ENCODE results near the gene CNTN5.

Gene CNTN5

DNA sequence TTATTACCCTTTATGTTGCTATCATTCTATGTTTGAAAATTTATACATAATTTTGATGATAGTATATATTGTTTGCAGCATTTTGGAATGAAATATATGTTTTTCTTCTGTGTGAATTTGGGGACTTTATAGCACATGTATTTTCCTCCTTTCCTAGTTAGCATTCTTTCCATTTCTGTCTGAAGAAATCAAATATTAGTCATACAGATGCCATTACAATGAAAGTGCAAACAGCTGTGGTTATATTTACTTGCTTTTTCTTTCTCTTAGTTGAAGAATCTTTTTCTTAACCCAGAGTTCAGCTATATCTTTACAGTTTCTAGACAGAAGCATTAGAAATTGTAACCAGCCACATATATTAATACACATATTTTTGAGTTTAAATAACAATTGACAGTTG lies 913.3 kb downstream of the CNTN5 start:
- no peak overlapping the region for H3K9ac ChIP-seq
- no peak overlapping the region for H3K27ac ChIP-seq
- no peak for TF ChIP-seq Cebpa-rat (IDR thresholded peaks at IDR 0.05)
- no peaks in the 10 kb centered on the region for H3K4me1 ChIP-seq
- no peaks in the 10 kb centered on the region for H4K20me1 ChIP-seq
- H3K9me3 ChIP-seq (replicated peaks in 1 of 11) = peaks cover 0 to 13% (median 3%) of the 10 kb centered on the region in 11 experiments; a peak in 8 of 22 replicates
- no peaks in the 10 kb centered on the region for H3K36me3 ChIP-seq
- no peaks in the 10 kb centered on the region for H3K27me3 ChIP-seq
- H3K4me2 ChIP-seq = no peak overlapping the region
- no peak overlapping the region for H3K4me3 ChIP-seq

DNA sequence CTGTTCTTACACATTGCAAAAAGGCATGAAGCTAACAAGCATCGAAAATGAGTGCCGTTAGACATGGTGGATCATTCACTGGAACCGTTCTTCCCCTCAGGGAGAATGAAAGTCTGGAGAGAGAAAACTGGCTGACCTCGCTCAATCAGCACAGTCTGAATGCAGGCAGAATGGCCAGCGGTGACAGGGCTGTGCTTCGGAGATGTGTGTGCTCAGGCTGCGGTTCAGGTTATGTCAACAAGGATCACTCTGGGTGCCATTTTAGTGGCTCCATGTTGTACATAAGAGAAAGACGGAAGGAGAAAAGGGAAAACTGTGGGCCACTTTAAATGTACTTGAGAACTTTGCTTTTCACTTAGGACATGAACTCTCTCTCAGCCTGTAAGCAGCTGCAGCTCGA lies 916.6 kb downstream of the CNTN5 start:
- Histone ChIP-seq H3K36me3 (no peaks in the 10 kb centered on the region), H3K4me2 (no peak overlapping the region), H3K9me3 (replicated peaks in 1 of 11) (no peaks in the 10 kb centered on the region), H3K27ac (no peak overlapping the region), H3K4me3 (no peak overlapping the region), H3K27me3 (no peaks in the 10 kb centered on the region), H4K20me1 (no peaks in the 10 kb centered on the region), H3K9ac (no peak overlapping the region), H3K4me1 (no peaks in the 10 kb centered on the region)
- TF ChIP-seq Cebpa-rat (IDR thresholded peaks at IDR 0.05) = no peak

DNA sequence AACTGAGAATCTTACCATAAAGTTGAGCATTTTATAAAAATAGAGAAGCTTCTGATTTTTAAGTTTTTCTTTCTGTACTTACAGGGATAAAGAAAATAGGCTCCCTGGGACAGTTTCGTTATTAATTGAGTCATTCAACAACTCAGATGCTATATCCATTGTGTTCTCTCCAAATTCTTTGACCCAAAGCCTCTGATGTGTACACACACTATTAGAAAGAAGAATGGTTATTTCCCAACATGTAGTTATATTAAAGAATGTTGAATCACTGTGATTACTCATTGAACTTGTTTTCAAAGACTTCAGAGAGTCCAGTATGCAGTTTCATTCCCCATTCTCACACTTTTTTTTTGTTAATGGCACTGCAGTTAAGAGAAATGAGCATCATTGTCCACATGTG lies 932.1 kb downstream of the CNTN5 start:
- H3K36me3 ChIP-seq = no peaks in the 10 kb centered on the region
- no peaks in the 10 kb centered on the region for H3K27me3 ChIP-seq
- no peaks in the 10 kb centered on the region for H3K9me3 ChIP-seq (replicated peaks in 1 of 11)
- H3K27ac ChIP-seq = no peak overlapping the region
- H3K4me1 ChIP-seq = no peaks in the 10 kb centered on the region
- H3K4me3 ChIP-seq = no peak overlapping the region
- H3K9ac ChIP-seq = no peak overlapping the region
- TF ChIP-seq Cebpa-rat (IDR thresholded peaks at IDR 0.05) = no peak
- H3K4me2 ChIP-seq = no peak overlapping the region
- H4K20me1 ChIP-seq = no peaks in the 10 kb centered on the region

DNA sequence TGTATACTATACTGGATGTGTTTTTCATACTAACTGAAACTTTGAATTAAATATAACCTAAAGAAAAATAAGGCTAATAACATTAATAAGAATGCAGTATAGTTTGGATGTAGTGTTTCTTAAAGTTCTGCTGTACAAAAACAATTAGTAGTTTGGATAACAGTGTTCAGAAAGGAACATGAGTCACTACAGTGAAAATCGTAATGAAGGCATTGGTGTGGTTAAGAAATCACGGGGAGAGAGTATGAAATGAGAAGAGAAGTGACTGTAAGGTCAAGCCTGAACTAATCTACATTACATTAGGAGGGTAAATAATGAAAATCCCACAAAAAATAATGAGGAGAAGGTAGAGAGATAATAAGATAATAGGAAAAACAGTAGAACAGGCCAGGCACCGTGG lies 939.8 kb downstream of the CNTN5 start:
- Histone ChIP-seq H3K27ac (no peak overlapping the region), H3K9me3 (replicated peaks in 1 of 11) (no peaks in the 10 kb centered on the region), H3K4me2 (no peak overlapping the region), H4K20me1 (no peaks in the 10 kb centered on the region), H3K27me3 (no peaks in the 10 kb centered on the region), H3K4me3 (no peak overlapping the region), H3K36me3 (no peaks in the 10 kb centered on the region), H3K4me1 (no peaks in the 10 kb centered on the region), H3K9ac (no peak overlapping the region)
- TF ChIP-seq Cebpa-rat (IDR thresholded peaks at IDR 0.05) = no peak

GRCh38 chr11:99968336-99968735 lies 947.6 kb downstream of the CNTN5 start:
- H3K4me3 ChIP-seq = no peak overlapping the region
- no peak overlapping the region for H3K9ac ChIP-seq
- H3K27ac ChIP-seq = no peak overlapping the region
- no peaks in the 10 kb centered on the region for H3K9me3 ChIP-seq (replicated peaks in 1 of 11)
- H3K4me1 ChIP-seq = no peaks in the 10 kb centered on the region
- H3K27me3 ChIP-seq = no peaks in the 10 kb centered on the region
- no peaks in the 10 kb centered on the region for H4K20me1 ChIP-seq
- no peak for TF ChIP-seq Cebpa-rat (IDR thresholded peaks at IDR 0.05)
- H3K4me2 ChIP-seq = no peak overlapping the region
- H3K36me3 ChIP-seq = no peaks in the 10 kb centered on the region

DNA sequence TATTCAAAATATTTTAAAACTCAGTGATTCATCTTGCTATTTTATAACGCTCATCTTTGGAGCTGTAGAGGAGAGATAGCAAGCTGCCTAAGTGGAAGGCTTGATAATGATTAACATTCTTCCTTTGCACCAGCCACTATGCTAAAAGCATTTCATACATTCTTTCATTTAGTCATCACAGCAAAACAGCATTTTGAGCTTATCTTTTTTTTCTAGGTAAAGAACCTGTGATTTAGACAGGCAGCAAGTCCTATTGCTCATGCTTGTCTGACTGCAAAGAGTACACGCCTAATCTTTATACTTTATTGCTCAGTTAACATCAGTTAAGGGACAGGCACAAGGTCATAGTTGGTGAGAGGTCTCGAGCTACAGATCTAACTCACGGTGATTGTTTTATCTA lies 953.2 kb downstream of the CNTN5 start:
- no peak overlapping the region for H3K4me3 ChIP-seq
- no peak overlapping the region for H3K4me2 ChIP-seq
- no peaks in the 10 kb centered on the region for H3K36me3 ChIP-seq
- H3K9me3 ChIP-seq (replicated peaks in 1 of 11) = peaks cover 0 to 7% (median 0%) of the 10 kb centered on the region in 11 experiments; a peak in 2 of 22 replicates
- H3K27ac ChIP-seq = no peak overlapping the region
- no peaks in the 10 kb centered on the region for H4K20me1 ChIP-seq
- H3K27me3 ChIP-seq = no peaks in the 10 kb centered on the region
- H3K4me1 ChIP-seq = no peaks in the 10 kb centered on the region
- no peak for TF ChIP-seq Cebpa-rat (IDR thresholded peaks at IDR 0.05)
- no peak overlapping the region for H3K9ac ChIP-seq

DNA sequence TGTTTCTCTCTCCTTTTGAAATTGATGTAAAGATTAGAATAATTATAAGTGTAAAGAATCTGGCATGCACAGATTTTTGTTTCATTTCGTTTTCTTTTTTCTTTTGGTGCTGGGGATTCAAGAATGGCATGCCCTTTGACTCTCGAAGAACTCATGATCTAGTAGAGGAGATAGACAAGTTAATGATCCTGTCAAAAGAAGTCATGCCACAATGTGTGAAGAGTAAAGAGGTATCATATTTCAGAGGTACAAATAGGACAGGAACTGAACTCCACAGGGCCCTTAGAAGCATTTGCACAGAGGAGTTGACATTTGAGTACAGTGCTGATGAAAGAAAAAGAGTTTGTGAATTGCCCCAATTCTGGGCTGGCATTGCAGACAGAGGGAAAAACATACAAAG lies 958.3 kb downstream of the CNTN5 start:
- Histone ChIP-seq H3K4me3 (no peak overlapping the region), H3K9me3 (replicated peaks in 1 of 11) (peaks cover 0 to 7% (median 0%) of the 10 kb centered on the region in 11 experiments; a peak in 2 of 22 replicates), H3K36me3 (no peaks in the 10 kb centered on the region), H3K27ac (no peak overlapping the region), H4K20me1 (no peaks in the 10 kb centered on the region), H3K4me1 (no peaks in the 10 kb centered on the region), H3K27me3 (no peaks in the 10 kb centered on the region), H3K9ac (no peak overlapping the region), H3K4me2 (no peak overlapping the region)
- no peak for TF ChIP-seq Cebpa-rat (IDR thresholded peaks at IDR 0.05)

GRCh38 chr11:99987821-99988470 lies 967.2 kb downstream of the CNTN5 start:
- H3K4me2 ChIP-seq = no peak overlapping the region
- no peaks in the 10 kb centered on the region for H3K27me3 ChIP-seq
- H3K27ac ChIP-seq = no peak overlapping the region
- no peak overlapping the region for H3K9ac ChIP-seq
- no peaks in the 10 kb centered on the region for H3K36me3 ChIP-seq
- H3K4me3 ChIP-seq = no peak overlapping the region
- H3K9me3 ChIP-seq (replicated peaks in 1 of 11) = no peaks in the 10 kb centered on the region
- H3K4me1 ChIP-seq = no peaks in the 10 kb centered on the region
- no peak for TF ChIP-seq Cebpa-rat (IDR thresholded peaks at IDR 0.05)
- no peaks in the 10 kb centered on the region for H4K20me1 ChIP-seq

- Histone ChIP-seq H3K9me3 (replicated peaks in 1 of 11) (no peaks in the 10 kb centered on the region), H3K4me1 (no peaks in the 10 kb centered on the region), H3K27ac (no peak overlapping the region), H3K36me3 (no peaks in the 10 kb centered on the region), H3K27me3 (no peaks in the 10 kb centered on the region), H3K4me2 (no peak overlapping the region), H3K4me3 (no peak overlapping the region), H3K9ac (no peak overlapping the region), H4K20me1 (no peaks in the 10 kb centered on the region)
- TF ChIP-seq Cebpa-rat (IDR thresholded peaks at IDR 0.05) = no peak
Observed at GRCh38 chr11:99988471-99988837, 967.7 kb downstream of the CNTN5 start.

DNA sequence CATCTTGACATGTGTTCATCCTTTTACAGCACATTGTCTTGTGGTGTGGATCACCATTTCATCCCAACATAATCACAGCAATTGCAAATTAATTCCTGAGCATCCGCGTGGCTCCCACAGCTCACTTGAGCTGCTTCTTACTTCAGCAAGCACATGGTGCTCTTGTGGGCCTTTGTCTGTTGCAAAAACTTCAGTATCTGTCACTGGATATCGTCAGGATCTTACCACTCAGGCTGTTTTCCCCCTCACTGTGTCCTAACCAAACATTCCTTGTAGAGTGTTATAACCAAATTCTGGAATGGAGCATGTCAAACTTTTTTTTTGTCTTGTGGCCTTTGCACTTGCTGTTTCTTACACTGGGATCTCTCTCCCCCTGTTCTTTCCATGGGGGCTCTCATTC lies 983.2 kb downstream of the CNTN5 start:
- Histone ChIP-seq H3K36me3 (no peaks in the 10 kb centered on the region), H4K20me1 (no peaks in the 10 kb centered on the region), H3K4me3 (no peak overlapping the region), H3K27me3 (no peaks in the 10 kb centered on the region), H3K27ac (no peak overlapping the region), H3K4me1 (no peaks in the 10 kb centered on the region), H3K9me3 (replicated peaks in 1 of 11) (peaks cover 8 to 10% (median 9%) of the 10 kb centered on the region in 11 experiments; a peak in 18 of 22 replicates), H3K4me2 (no peak overlapping the region), H3K9ac (no peak overlapping the region)
- TF ChIP-seq Cebpa-rat (IDR thresholded peaks at IDR 0.05) = no peak
